Measurements from ENCODE around the gene RNF113B. TPM values are rescaled to one million over a fixed set of nuclear protein-coding genes. Genes with fewer than 3 reads are reported as not detected.

Gene RNF113B
- total and polyA plus RNA-seq, 2 of the 4 experiments (the other 2 are of a cell fraction), result not detected

GRCh38 chr13:98133946-98134345 lies 43.1 kb downstream of the RNF113B start:
- H3K14ac ChIP-seq (replicated peaks; ENCODE audit: low read depth, low read length), result no peak overlapping the region
- dilution Hi-C loops (cut with HindIII; ENCODE audit: low sequenced_read_pairs, unreplicated experiment) (no loop called here), in situ Hi-C loops (cut with MboI; ENCODE audit: low sequenced_read_pairs) (loop anchor here (25.0 kb wide), 2 partner anchors 528 to 703 kb away; no protein-coding TSS in a partner anchor), intact Hi-C loops (cut with micrococcal nuclease) (no loop called here)
- H3K9me1 ChIP-seq (ENCODE audit: insufficient read depth, low read length), result no peaks in the 10 kb centered on the region
- TF ChIP-seq POLR2A (IDR thresholded peaks at IDR 0.05; ENCODE audit: low read depth, low read length), result no peak
- no peak for TF ChIP-seq FOS (IDR thresholded peaks at IDR 0.05; ENCODE audit: low read depth, low read length)
- TF ChIP-seq SMC3 (IDR thresholded peaks at IDR 0.05; ENCODE audit: low read depth, low read length), result no peak
- TF ChIP-seq, protein P1, sequence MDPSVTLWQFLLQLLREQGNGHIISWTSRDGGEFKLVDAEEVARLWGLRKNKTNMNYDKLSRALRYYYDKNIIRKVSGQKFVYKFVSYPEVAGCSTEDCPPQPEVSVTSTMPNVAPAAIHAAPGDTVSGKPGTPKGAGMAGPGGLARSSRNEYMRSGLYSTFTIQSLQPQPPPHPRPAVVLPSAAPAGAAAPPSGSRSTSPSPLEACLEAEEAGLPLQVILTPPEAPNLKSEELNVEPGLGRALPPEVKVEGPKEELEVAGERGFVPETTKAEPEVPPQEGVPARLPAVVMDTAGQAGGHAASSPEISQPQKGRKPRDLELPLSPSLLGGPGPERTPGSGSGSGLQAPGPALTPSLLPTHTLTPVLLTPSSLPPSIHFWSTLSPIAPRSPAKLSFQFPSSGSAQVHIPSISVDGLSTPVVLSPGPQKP (IDR thresholded peaks at IDR 0.05; ENCODE audit: borderline replicate concordance, low read depth, low read length), result no peak
- TF ChIP-seq NFE2L2 (IDR thresholded peaks at IDR 0.05; ENCODE audit: low read depth, low read length), result no peak
- TF ChIP-seq CHD1 (IDR thresholded peaks at IDR 0.05; ENCODE audit: low read depth, low read length), result no peak
- TF ChIP-seq MXI1 (IDR thresholded peaks at IDR 0.05; ENCODE audit: borderline replicate concordance, low read depth, low read length), result no peak
- no peak for TF ChIP-seq CEBPB (IDR thresholded peaks at IDR 0.05; ENCODE audit: low read depth, low read length)
- TF ChIP-seq CTCF (conservative IDR thresholded peaks at IDR 0.05; ENCODE audit: low read depth, low read length), result no peak
- no peak for TF ChIP-seq RFX5 (IDR thresholded peaks at IDR 0.05; ENCODE audit: low read depth, low read length)
- TF ChIP-seq MAFK (IDR thresholded peaks at IDR 0.05; ENCODE audit: low read depth, low read length), result no peak
- TF ChIP-seq MAZ (IDR thresholded peaks at IDR 0.05; ENCODE audit: borderline replicate concordance, low read depth, low read length), result no peak
- TF ChIP-seq RCOR1 (IDR thresholded peaks at IDR 0.05; ENCODE audit: insufficient replicate concordance, low read length), result no peak
- no peak for TF ChIP-seq RAD21 (IDR thresholded peaks at IDR 0.05; ENCODE audit: low read length)
- TF ChIP-seq, protein P2, sequence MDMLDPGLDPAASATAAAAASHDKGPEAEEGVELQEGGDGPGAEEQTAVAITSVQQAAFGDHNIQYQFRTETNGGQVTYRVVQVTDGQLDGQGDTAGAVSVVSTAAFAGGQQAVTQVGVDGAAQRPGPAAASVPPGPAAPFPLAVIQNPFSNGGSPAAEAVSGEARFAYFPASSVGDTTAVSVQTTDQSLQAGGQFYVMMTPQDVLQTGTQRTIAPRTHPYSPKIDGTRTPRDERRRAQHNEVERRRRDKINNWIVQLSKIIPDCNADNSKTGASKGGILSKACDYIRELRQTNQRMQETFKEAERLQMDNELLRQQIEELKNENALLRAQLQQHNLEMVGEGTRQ (IDR thresholded peaks at IDR 0.05; ENCODE audit: low read depth, low read length), result no peak
- TF ChIP-seq BHLHE40 (IDR thresholded peaks at IDR 0.05; ENCODE audit: low read depth, low read length), result no peak
- no peak overlapping the region for H4K5ac ChIP-seq (ENCODE audit: low read depth, low read length)
- H2BK5ac ChIP-seq (ENCODE audit: low read depth, low read length, poor library complexity, severe bottlenecking), result no peak overlapping the region
- no peak overlapping the region for H3K18ac ChIP-seq (ENCODE audit: low read depth, low read length)
- no peak overlapping the region for H2AK9ac ChIP-seq (replicated peaks; ENCODE audit: low read depth, low read length, poor library complexity)
- DNase-seq (no peak), ATAC-seq (ENCODE audit: low read depth) (no peak)
- no peak overlapping the region for H3K23ac ChIP-seq (ENCODE audit: low read depth, low read length)
- no peak overlapping the region for H2BK120ac ChIP-seq (ENCODE audit: low read depth, low read length)
- H3K4me3 ChIP-seq (ENCODE audit: insufficient read depth, low read depth, low read length), result no peak overlapping the region
- H3K9ac ChIP-seq (ENCODE audit: low read depth, low read length), result no peak overlapping the region
- H2BK15ac ChIP-seq (ENCODE audit: low read depth, low read length), result no peak overlapping the region
- no peak overlapping the region for H4K91ac ChIP-seq (ENCODE audit: insufficient read depth, low read depth, low read length)
- H4K8ac ChIP-seq (ENCODE audit: low read depth in 2 of 2, low read length in 2 of 2), result no peak overlapping the region
- 83% methylated on average over 1 of the region's 3 CpGs; no CpG with 5 or more reads in 1 of the 2 experiments for WGBS, 2 experiments (ENCODE audit: extremely low coverage in 2 of 2, insufficient read length in 1 of 2)
- H3K4ac ChIP-seq (ENCODE audit: low read depth, low read length), result no peak overlapping the region
- ChIA-PET POLR2A (ENCODE audit: unreplicated experiment) (interaction anchor here (0.7 kb wide), 1 partner anchor 31 kb away, joined by 7 read pairs; no protein-coding TSS in a partner anchor), CTCF (interaction anchor here (0.6 kb wide), 1 partner anchor 141 kb away, joined by 3 read pairs; no protein-coding TSS in a partner anchor)
- no peak overlapping the region for H2AFZ ChIP-seq (replicated peaks; ENCODE audit: low read length, poor library complexity)
- no peaks in the 10 kb centered on the region for H3K27me3 ChIP-seq (ENCODE audit: control insufficient read depth, insufficient read depth, low read length)
- H2AK5ac ChIP-seq (ENCODE audit: low read depth, low read length), result no peak overlapping the region
- H3K36me3 ChIP-seq (ENCODE audit: control insufficient read depth, insufficient read depth, low read length), result no peaks in the 10 kb centered on the region
- no peak overlapping the region for H2BK20ac ChIP-seq (ENCODE audit: low read depth, low read length)
- no peaks in the 10 kb centered on the region for H3K79me1 ChIP-seq (ENCODE audit: low read depth in 1 of 2, low read length in 2 of 2)
- no peak overlapping the region for H3K27ac ChIP-seq (ENCODE audit: insufficient read depth, low read length)
- no peaks in the 10 kb centered on the region for H4K20me1 ChIP-seq (ENCODE audit: insufficient read depth, low read length)
- H3K4me1 ChIP-seq (ENCODE audit: control insufficient read depth, insufficient read depth, low read length), result peaks cover 2% of the 10 kb centered on the region; the same call in 1 of the 2 replicates
- BruUV-seq (replicated peaks), result no TSS peak
- H3K9me3 ChIP-seq (ENCODE audit: control insufficient read depth, insufficient read depth, low read length), result no peaks in the 10 kb centered on the region
- no peak overlapping the region for H3K56ac ChIP-seq (ENCODE audit: extremely low read depth, insufficient read depth, low read length)
- no peak overlapping the region for H3K4me2 ChIP-seq (ENCODE audit: low read depth, low read length)
